H1 (cell line): ENCODE data around the gene CYP39A1.

ENCODE experiments used
- ATF2 ChIP-seq: IDR thresholded peaks from 2 replicates; pipeline ENCODE4 v1.6.1; 2012; ENCODE audit warnings: low read length, inconsistent platforms
- CHD2 ChIP-seq: IDR thresholded peaks from 2 replicates; pipeline ENCODE4 v1.6.1; 2012; ENCODE audit warnings: low read length, improper control_type of control experiment
- CTCF ChIP-seq, 3 experiments: IDR thresholded peaks; 1 replicate in 2 of 3; 2 replicates in 1 of 3; pipeline versions ENCODE4 v1.5.1 to v1.6.1; 2011; ENCODE audit warnings: low read length in 3 of 3, mild to moderate bottlenecking in 3 of 3, inconsistent platforms in 2 of 3, low read depth in 1 of 3, moderate library complexity in 1 of 3; ENCODE audit not compliant: insufficient read depth in 1 of 3; ENCODE audit errors: control extremely low read depth in 1 of 3
- EZH2 ChIP-seq: fragments of 200-600 bp; sonication (generic); IDR thresholded peaks from 2 replicates; pipeline ENCODE4 v1.7.1; 2012; ENCODE audit warnings: low read depth, mild to moderate bottlenecking, moderate library complexity, low read length, inconsistent platforms; ENCODE audit not compliant: severe bottlenecking
- GABPA ChIP-seq: IDR thresholded peaks from 2 replicates; pipeline ENCODE4 v1.6.1; 2011; ENCODE audit warnings: mild to moderate bottlenecking, low read length, moderate library complexity, borderline replicate concordance; ENCODE audit not compliant: insufficient read depth
- NANOG ChIP-seq: IDR thresholded peaks from 2 replicates; pipeline ENCODE4 v1.6.1; 2011; ENCODE audit warnings: low read length, low read depth, mild to moderate bottlenecking, inconsistent platforms; ENCODE audit not compliant: insufficient read depth, poor library complexity, severe bottlenecking
- POLR2A ChIP-seq, 2 experiments: IDR thresholded peaks; 1 replicate in 1 of 2; 2 replicates in 1 of 2; pipeline ENCODE4 v1.6.1; 2011; ENCODE audit warnings: low read depth in 2 of 2, low read length in 2 of 2, mild to moderate bottlenecking in 2 of 2; ENCODE audit errors: control extremely low read depth in 1 of 2
- POLR2AphosphoS5 ChIP-seq: IDR thresholded peaks from 2 replicates; pipeline ENCODE4 v1.6.1; 2011; ENCODE audit warnings: low read depth, low read length
- RXRA ChIP-seq: IDR thresholded peaks from 2 replicates; pipeline ENCODE4 v1.6.1; 2011; ENCODE audit warnings: low read depth, mild to moderate bottlenecking, low read length, moderate library complexity; ENCODE audit not compliant: insufficient read depth
- SP1 ChIP-seq: IDR thresholded peaks from 2 replicates; pipeline ENCODE4 v1.6.1; 2011; ENCODE audit warnings: low read depth, low read length
- TBP ChIP-seq: IDR thresholded peaks from 2 replicates; pipeline ENCODE4 v1.6.1; 2011; ENCODE audit warnings: low read depth, low read length, improper control_type of control experiment
- ZNF274 ChIP-seq: IDR thresholded peaks from 2 replicates; pipeline ENCODE4 v1.7.0; 2012; ENCODE audit warnings: low read length, borderline replicate concordance; ENCODE audit errors: extremely low read depth

- TF ChIP-seq ZNF274 (no peak), RXRA (no peak), POLR2A (IDR thresholded peaks at IDR 0.05; ENCODE audit: control extremely low read depth in 1 of 2, low read depth in 2 of 2, low read length in 2 of 2) (no peak), ATF2 (no peak), TBP (no peak), POLR2AphosphoS5 (no peak), CTCF (IDR thresholded peaks at IDR 0.05; ENCODE audit: control extremely low read depth in 1 of 3, insufficient read depth in 1 of 3, low read depth in 1 of 3, low read length in 3 of 3) (no peak), SP1 (no peak), EZH2 (no peak), GABPA (no peak), CHD2 (no peak), NANOG (no peak)
Observed at GRCh38 chr6:46563924-46564323, 88.7 kb downstream of the CYP39A1 start.
